Astrocyte of the cerebellum (primary cell): Measurements from ENCODE around the gene TMEM108.

ENCODE experiments used
- DNase-seq: peaks from one replicate; pipeline ENCODE4 v3.0.0-alpha.2; 2011; ENCODE audit warnings: low read depth
- H3K4me3 ChIP-seq: 2 replicates; pipeline ENCODE4 v1.5.1; 2011; ENCODE audit warnings: mild to moderate bottlenecking, low read depth, low read length, moderate library complexity
- CTCF ChIP-seq: IDR thresholded peaks from 2 replicates; pipeline ENCODE4 v1.5.1; 2012; ENCODE audit warnings: low read length, low read depth, moderate library complexity, mild to moderate bottlenecking; ENCODE audit errors: missing control alignments
- in situ Hi-C: cut with HindIII; loops from 2 replicates; pipeline ENCODE4 v1.10.0; 2017; ENCODE audit warnings: low sequenced_read_pairs

Gene TMEM108

GRCh38 chr3:133369068-133369440, 330.9 kb downstream of the TMEM108 start:
- TF ChIP-seq CTCF = no peak
- DNase-seq = no peak
- H3K4me3 ChIP-seq = no peak overlapping the region
- in situ Hi-C loops = loop anchor here (5.0 kb wide), 1 partner anchor 322 kb away; no protein-coding TSS in a partner anchor

- no peak overlapping the region for H3K4me3 ChIP-seq
- in situ Hi-C loops = no loop called here
- no peak for TF ChIP-seq CTCF
- no peak for DNase-seq
These were observed 333.0 kb downstream of the TMEM108 start for GRCh38 chr3:133371181-133371580.

GRCh38 chr3:133371676-133372075, 333.5 kb downstream of the TMEM108 start:
- in situ Hi-C loops = no loop called here
- H3K4me3 ChIP-seq = no peak overlapping the region
- DNase-seq = no peak

GRCh38 chr3:133374708-133375402, 336.7 kb downstream of the TMEM108 start:
- H3K4me3 ChIP-seq = no peak overlapping the region
- in situ Hi-C loops = no loop called here
- no peak for DNase-seq
- TF ChIP-seq CTCF = no peak

More at GRCh38 chr3:133371676-133372075, 333.5 kb downstream of the TMEM108 start:
- no peak for TF ChIP-seq CTCF

- H3K4me3 ChIP-seq = no peak overlapping the region
- no peak for TF ChIP-seq CTCF
- in situ Hi-C loops = no loop called here
- DNase-seq = no peak
These were observed 337.2 kb downstream of the TMEM108 start for GRCh38 chr3:133375403-133375745.

- no peak overlapping the region for H3K4me3 ChIP-seq
- in situ Hi-C loops = no loop called here
- no peak for DNase-seq
- peak; percentile 12 for TF ChIP-seq CTCF
These were observed 338.6 kb downstream of the TMEM108 start for GRCh38 chr3:133376810-133377209.
